Measurements from ENCODE around the gene PMEPA1.

PMEPA1 gene

GRCh38 chr20:57622579-57623381 is 87.0 kb downstream of the PMEPA1 start:
- DNase-seq (ENCODE audit: low read depth, low spot score): no peak

- no peak for DNase-seq (ENCODE audit: low read depth, low spot score)
Measured at GRCh38 chr20:57622201-57622570, 87.6 kb downstream of the PMEPA1 start.

- no peak for DNase-seq (ENCODE audit: low read depth, low spot score)
Measured at GRCh38 chr20:57621421-57622200, 88.2 kb downstream of the PMEPA1 start.

DNA sequence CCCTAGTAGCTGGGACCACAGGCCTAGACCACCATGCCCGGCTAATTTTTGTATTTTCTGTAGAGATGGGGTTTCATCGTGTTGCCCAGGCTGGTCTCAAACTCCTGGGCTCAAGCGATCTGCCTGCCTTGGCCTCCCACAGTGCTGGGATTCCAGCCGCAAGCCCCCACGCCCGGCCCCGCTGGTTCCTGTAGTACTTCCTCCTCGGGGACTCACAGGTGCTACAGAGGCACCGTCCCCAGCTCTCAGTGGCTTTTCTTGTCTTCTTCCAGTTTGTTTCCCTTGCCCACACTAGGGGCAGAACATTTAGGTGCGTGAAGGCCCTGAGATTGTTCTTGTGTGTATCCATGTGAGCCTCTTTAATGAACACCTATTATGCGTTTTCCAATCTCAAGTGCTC is 88.8 kb downstream of the PMEPA1 start:
- DNase-seq (ENCODE audit: low read depth, low spot score): no peak

DNA sequence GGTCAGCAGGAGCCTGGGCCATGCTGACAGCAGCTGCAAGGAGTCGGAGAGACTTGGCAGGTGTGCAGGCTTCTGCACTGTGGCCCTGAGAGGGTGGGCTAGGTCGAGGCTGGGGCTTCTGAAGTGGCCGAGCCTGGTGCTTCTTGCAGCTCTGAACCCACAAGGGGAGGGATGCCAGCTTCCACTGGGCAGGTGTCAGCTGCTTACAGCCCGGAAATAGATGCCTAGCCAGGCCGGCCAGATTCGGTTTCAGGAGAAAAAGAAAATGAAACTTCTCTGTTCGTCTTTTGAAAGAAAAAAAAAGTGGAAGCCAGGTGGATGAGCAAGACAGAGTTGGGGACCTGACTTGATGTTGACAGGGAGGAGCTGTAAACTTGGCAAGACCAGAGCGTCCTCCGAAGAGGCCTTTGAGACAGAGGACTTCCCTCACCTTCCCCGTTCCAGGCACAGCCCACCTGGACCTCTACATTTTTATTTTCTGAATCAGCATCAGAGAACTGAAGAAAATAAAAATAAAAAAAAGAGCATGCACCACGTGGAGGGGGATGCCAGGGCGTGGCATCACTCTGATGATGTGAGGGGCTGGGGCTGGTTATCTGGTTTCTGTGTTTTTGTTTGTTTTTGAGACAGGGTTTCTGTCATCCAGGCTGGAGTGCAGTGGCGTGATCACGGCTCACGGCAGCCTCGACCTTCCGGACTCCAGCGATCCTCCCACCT is 89.4 kb downstream of the PMEPA1 start, which contains the start of gene ZBP1:
Gene ZBP1 (minus strand): TSS at position 153 of the 717 bp plus-strand sequence. CDS start 131 bp downstream, at position 22.
- no peak for DNase-seq (ENCODE audit: low read depth, low spot score)

DNA sequence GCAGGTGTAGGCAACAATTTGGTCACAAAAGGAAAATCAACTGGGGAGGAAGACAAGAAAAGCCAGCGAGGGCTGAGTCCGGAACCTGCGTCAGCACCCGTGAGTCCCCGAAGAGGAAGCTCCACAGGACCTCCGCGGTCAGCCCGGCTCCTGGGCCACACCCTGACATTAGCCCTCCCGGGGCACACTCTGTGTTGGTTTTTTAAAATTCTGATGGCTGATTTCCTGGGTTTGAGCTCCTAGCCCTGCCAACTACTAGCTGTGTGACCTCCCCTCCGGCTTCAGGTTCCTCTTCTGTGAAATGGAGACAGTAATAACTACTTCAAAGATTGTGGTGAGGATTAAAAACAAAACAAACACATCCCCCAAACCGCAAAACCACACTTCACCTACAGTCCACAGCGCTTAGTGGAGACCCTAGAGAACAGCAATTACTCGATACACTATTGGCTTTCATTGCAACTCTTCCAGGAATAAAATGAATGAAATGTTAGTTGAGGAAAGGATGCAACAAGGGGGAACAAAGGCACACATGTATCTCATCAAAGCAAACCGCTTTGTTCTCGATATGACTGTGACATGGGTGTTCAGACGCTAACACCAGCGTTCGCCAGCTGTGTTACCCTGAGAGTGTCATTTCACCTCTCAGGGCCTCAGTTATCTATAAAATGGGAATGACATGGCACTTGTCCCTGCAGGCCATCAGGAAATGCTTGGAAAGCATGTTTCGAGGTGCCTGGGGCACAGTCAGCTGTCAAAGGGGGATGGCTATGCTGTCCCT is 90.6 kb downstream of the PMEPA1 start:
- DNase-seq (ENCODE audit: low read depth, low spot score): no peak

GRCh38 chr20:57618764-57619050 is 91.1 kb downstream of the PMEPA1 start:
- no peak for DNase-seq (ENCODE audit: low read depth, low spot score)

- DNase-seq (ENCODE audit: low read depth, low spot score): no peak
Measured at GRCh38 chr20:57618091-57618763, 91.6 kb downstream of the PMEPA1 start.

GRCh38 chr20:57617079-57617795 is 92.6 kb downstream of the PMEPA1 start:
- DNase-seq (ENCODE audit: low read depth, low spot score): no peak

DNA sequence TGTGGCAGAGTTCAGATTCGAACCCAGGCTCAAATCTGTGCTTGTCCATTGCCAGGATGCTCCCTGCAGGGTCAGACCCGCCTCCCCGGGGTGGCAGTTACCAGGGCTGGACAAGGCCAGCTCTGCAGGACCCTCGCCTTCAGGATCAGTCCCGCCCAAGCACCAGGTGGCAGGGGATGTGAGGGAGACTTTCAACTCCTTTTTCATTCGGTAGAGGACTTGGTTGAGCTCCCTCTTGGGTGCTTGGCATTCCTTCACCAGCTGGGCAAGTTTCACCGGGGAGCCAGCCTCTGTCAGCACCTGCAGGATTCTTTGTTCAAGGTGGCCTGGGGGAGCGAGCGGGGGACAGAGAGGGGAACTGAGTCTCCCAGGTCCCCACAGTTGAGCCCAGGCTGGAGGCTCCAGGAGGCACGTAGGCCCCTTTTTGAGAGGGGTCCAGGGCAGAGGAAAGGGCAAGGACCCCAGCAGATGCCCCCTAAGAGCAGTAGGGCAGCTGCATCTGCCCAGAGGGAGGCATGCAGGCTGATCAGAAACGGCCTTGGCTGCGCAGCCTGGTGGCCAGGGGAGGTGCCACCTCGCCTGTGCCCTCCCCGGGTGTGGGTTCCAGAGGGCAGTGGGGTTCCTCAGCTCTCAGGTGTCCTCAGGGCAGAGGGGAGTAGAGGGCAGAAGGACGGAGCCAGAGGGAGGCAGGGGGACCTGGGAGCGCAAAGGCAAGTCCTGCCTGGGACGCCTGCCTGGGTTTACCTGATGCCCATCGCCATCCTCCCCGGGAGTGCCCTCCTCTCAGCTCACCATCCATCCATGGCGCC is 93.5 kb downstream of the PMEPA1 start:
- no peak for DNase-seq (ENCODE audit: low read depth, low spot score)

- DNase-seq (ENCODE audit: low read depth, low spot score): no peak
Measured at GRCh38 chr20:57615445-57615811, 94.4 kb downstream of the PMEPA1 start.

DNA sequence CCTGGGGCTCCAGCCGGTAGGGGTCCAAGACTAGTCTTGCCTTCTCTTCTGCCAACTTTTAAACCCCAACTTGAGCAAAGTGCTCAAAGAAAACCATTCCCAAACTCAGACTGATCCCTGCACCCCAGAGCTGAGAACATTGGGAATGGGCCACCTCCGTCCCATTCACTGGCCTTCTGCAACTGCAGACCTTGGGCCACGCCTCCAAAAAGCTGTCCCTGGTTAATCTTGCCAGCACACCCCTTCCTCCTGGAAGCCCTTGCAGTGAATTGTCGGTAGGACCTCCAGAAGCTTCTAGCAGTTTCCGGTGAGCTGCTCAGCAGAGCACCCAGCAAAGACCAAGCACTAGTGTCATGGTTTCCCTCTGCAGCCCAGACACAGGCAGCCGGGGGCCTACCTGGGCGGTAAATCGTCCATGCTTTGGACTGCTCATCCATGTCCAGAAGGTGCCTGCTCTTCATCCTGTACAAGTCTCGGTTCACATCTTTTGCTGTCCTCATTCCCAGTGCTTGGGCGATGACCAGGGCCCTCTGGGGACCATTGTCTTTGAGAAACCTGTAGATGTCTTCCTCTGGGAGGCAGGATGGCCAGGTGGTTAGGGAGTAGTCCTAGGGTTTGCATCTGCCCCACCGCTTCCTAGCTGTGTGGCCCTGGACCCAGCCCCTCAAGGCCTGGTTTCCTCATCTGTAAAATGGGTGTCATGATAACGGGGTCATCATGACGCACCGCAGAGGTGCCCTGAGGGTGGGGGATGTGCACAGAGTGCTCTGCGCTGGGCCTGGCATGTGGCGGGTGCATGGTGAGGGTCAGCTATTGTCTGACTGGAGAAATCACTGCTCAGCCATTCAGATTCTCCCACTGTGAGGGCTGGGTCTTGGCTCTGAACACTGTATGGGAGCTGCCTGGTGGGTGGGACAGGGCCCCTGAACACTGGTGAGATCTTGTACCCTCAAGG is 95.0 kb downstream of the PMEPA1 start:
- no peak for DNase-seq (ENCODE audit: low read depth, low spot score)

- no peak for DNase-seq (ENCODE audit: low read depth, low spot score)
Measured at GRCh38 chr20:57613481-57613921, 96.3 kb downstream of the PMEPA1 start.

GRCh38 chr20:57612916-57613315 is 96.9 kb downstream of the PMEPA1 start:
- DNase-seq (ENCODE audit: low read depth, low spot score): no peak

- no peak for DNase-seq (ENCODE audit: low read depth, low spot score)
Measured at GRCh38 chr20:57612436-57612835, 97.4 kb downstream of the PMEPA1 start.

DNA sequence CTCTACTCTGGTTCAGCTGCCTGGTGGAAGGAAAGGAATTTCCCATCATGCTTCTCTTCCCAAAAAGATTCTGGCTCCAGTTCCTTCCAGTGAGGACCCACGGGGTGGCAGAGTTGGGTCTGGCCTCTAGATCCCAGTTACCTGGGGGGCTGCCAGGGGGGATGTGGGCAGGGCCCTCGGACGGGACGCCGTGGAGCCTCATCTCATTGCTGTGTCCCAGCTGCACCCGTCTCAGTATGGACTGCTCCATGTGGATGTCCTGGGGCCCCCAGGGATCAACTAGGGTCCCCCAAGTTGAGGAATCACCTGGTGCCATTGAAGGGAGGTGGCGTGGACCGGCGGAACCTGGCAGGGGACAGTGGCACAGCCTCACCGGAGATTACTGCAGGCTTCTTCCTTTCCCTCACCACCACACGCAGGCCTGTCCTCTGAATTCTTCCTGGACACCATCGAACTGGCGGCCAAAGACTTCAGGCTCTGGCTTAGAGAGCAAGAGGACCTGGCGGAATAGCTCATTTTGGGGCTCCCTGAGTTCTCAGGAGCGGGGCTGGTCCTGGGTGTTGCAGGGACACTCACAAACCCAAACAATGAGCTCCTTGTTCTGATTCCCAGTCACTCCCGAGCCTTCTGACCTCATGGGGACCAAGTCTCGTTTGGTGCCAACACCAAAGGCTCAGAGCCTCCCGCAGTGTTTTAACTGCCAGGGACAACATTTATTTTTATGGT is 98.1 kb downstream of the PMEPA1 start:
- DNase-seq (ENCODE audit: low read depth, low spot score): no peak

GRCh38 chr20:57610261-57610952 is 99.4 kb downstream of the PMEPA1 start:
- DNase-seq (ENCODE audit: low read depth, low spot score): no peak

Measured in brain pericyte (primary cell).